H1 (cell line): Measurements from ENCODE around the gene FRMPD4. TPM values are rescaled to one million over a fixed set of nuclear protein-coding genes. Genes with fewer than 3 reads are reported as not detected.

ENCODE experiments used
- CTCF ChIA-PET: fragments of 300-600 bp; sonication (Branson Sonifier 250); formaldehyde crosslinking; loops from one replicate; lab custom pipeline; 2021; ENCODE audit not compliant: partially characterized antibody; lab: Charles Lee
- POLR2A ChIA-PET: fragments of 300-600 bp; sonication (Branson Sonifier 250); formaldehyde crosslinking; loops from one replicate; lab custom pipeline; 2021; ENCODE audit warnings: inconsistent platforms; ENCODE audit not compliant: partially characterized antibody; lab: Charles Lee
- DNase-seq, 2 experiments: peaks; one replicate each; pipeline versions ENCODE4 v3.0.0 to v3.0.0-alpha.2; 2010 to 2022; ENCODE audit warnings: low spot score in 2 of 2, low read depth in 1 of 2, mixed read lengths in 1 of 2
- FAIRE-seq: peaks from 2 replicates; lab custom pipeline; 2011; peaks lifted over from hg19 to GRCh38; lab: Jason Lieb, UNC
- H2AFZ ChIP-seq: 2 replicates; pipeline ENCODE4 v1.8.1; 2012; ENCODE audit warnings: low read length, inconsistent platforms
- H2AK5ac ChIP-seq: 2 replicates; pipeline ENCODE4 v1.6.1; 2013; ENCODE audit warnings: low read depth, low read length
- H2BK120ac ChIP-seq: replicated peaks from 2 replicates; pipeline ENCODE3; 2013; ENCODE audit warnings: low read depth, low read length, inconsistent platforms
- H2BK12ac ChIP-seq: 2 replicates; pipeline ENCODE4 v1.6.1; 2013; ENCODE audit warnings: low read depth, low read length
- H2BK15ac ChIP-seq: 2 replicates; pipeline ENCODE4 v1.6.1; 2013; ENCODE audit warnings: low read length
- H2BK20ac ChIP-seq: 2 replicates; pipeline ENCODE4 v1.6.1; 2013; ENCODE audit warnings: low read length
- H2BK5ac ChIP-seq: 2 replicates; pipeline ENCODE4 v1.6.1; 2013; ENCODE audit warnings: low read depth, low read length
- H3K14ac ChIP-seq: 2 replicates; pipeline ENCODE4 v1.6.1; 2013; ENCODE audit warnings: inconsistent platforms; ENCODE audit not compliant: insufficient read length
- H3K18ac ChIP-seq: 2 replicates; pipeline ENCODE4 v1.6.1; 2013; ENCODE audit warnings: low read length; ENCODE audit errors: extremely low read depth
- H3K23ac ChIP-seq: 2 replicates; pipeline ENCODE4 v1.6.1; 2013; ENCODE audit warnings: inconsistent platforms; ENCODE audit not compliant: insufficient read length
- H3K23me2 ChIP-seq: 2 replicates; pipeline ENCODE4 v1.6.1; 2013; ENCODE audit warnings: low read depth, low read length
- H3K27ac ChIP-seq: 2 replicates; pipeline ENCODE4 v1.6.1; 2011; ENCODE audit warnings: low read depth, low read length, inconsistent platforms
- H3K27me3 ChIP-seq, 4 experiments: replicated peaks in 1 of 4; 1 replicate in 1 of 4; 2 replicates in 3 of 4; pipeline versions ENCODE4 v1.6.1 to v1.8.1; 2011 to 2013; ENCODE audit warnings: low read length in 3 of 4, mild to moderate bottlenecking in 3 of 4, inconsistent platforms in 2 of 4, mixed read lengths in 2 of 4, moderate library complexity in 1 of 4; ENCODE audit not compliant: control insufficient read depth in 3 of 4, insufficient read depth in 3 of 4; ENCODE audit errors: extremely low read depth in 1 of 4
- H3K36me3 ChIP-seq, 4 experiments: 2 replicates each; pipeline versions ENCODE4 v1.6.1 to v1.8.1; 2011 to 2013; ENCODE audit warnings: mild to moderate bottlenecking in 4 of 4, low read length in 3 of 4, moderate library complexity in 2 of 4, control low read depth in 1 of 4, inconsistent platforms in 1 of 4; ENCODE audit not compliant: insufficient read depth in 4 of 4, control insufficient read depth in 2 of 4
- H3K4ac ChIP-seq: replicated peaks from 2 replicates; pipeline ENCODE3; 2013; ENCODE audit warnings: low read length, low read depth, mixed read lengths, inconsistent platforms; ENCODE audit not compliant: insufficient read length
- H3K4me1 ChIP-seq, 4 experiments: replicated peaks in 1 of 4; 1 replicate in 1 of 4; 2 replicates in 3 of 4; pipeline versions ENCODE4 v1.6.1 to v1.8.1; 2011 to 2013; ENCODE audit warnings: low read length in 3 of 4, inconsistent platforms in 2 of 4, mixed read lengths in 1 of 4; ENCODE audit not compliant: insufficient read depth in 4 of 4, control insufficient read depth in 3 of 4
- H3K4me2 ChIP-seq, 2 experiments: 2 replicates each; pipeline versions ENCODE4 v1.6.1 to v1.8.1; 2011 to 2013; ENCODE audit warnings: low read depth in 2 of 2, low read length in 2 of 2, control low read depth in 1 of 2, inconsistent platforms in 1 of 2, mild to moderate bottlenecking in 1 of 2; ENCODE audit not compliant: insufficient read depth in 1 of 2
- H3K4me3 ChIP-seq, 4 experiments: fragments of 200-600, 300-600 bp in 1 of 4; sonication (generic), shearing (Covaris generic), sonication (Bioruptor Twin) in 1 of 4; 2 replicates each; pipeline versions ENCODE4 v1.5.1 to v1.8.1; 2011 to 2016; ENCODE audit warnings: low read length in 4 of 4, low read depth in 3 of 4, control low read depth in 2 of 4, inconsistent platforms in 2 of 4, mild to moderate bottlenecking in 2 of 4, mixed read lengths in 1 of 4, moderate library complexity in 1 of 4; ENCODE audit not compliant: insufficient read depth in 2 of 4; ENCODE audit errors: extremely low read depth in 1 of 4
- H3K56ac ChIP-seq: replicated peaks from 2 replicates; pipeline ENCODE3; 2013; ENCODE audit warnings: low read depth, mild to moderate bottlenecking, mixed read lengths, low read length, inconsistent platforms; ENCODE audit not compliant: insufficient read length
- H3K79me1 ChIP-seq: 2 replicates; pipeline ENCODE4 v1.6.1; 2013; ENCODE audit warnings: low read depth, low read length, control low read depth
- H3K79me2 ChIP-seq, 2 experiments: 2 replicates each; pipeline versions ENCODE4 v1.6.1 to v1.8.1; 2012 to 2013; ENCODE audit warnings: low read length in 2 of 2, mild to moderate bottlenecking in 2 of 2, inconsistent platforms in 1 of 2; ENCODE audit not compliant: insufficient read depth in 2 of 2, control insufficient read depth in 1 of 2
- H3K9ac ChIP-seq, 4 experiments: replicated peaks in 1 of 4; 1 replicate in 1 of 4; 2 replicates in 3 of 4; pipeline versions ENCODE4 v1.6.1 to v1.8.1; 2011 to 2013; ENCODE audit warnings: low read depth in 3 of 4, low read length in 3 of 4, control low read depth in 2 of 4, mild to moderate bottlenecking in 2 of 4, moderate library complexity in 2 of 4, inconsistent platforms in 1 of 4; ENCODE audit errors: extremely low read depth in 1 of 4
- H3K9me3 ChIP-seq, 2 experiments: 2 replicates each; pipeline versions ENCODE4 v1.6.1 to v1.8.1; 2012 to 2013; ENCODE audit warnings: mild to moderate bottlenecking in 2 of 2, moderate library complexity in 2 of 2, control low read depth in 1 of 2, inconsistent platforms in 1 of 2, low read depth in 1 of 2, low read length in 1 of 2, mixed read lengths in 1 of 2; ENCODE audit not compliant: insufficient read depth in 2 of 2
- H4K20me1 ChIP-seq, 2 experiments: replicated peaks in 1 of 2; 2 replicates each; pipeline versions ENCODE3 to v1.8.1; 2011 to 2013; ENCODE audit warnings: inconsistent platforms in 2 of 2, low read length in 2 of 2, mild to moderate bottlenecking in 1 of 2; ENCODE audit not compliant: insufficient read depth in 2 of 2, control insufficient read depth in 1 of 2
- H4K5ac ChIP-seq: 2 replicates; pipeline ENCODE4 v1.6.1; 2013; ENCODE audit warnings: low read length, low read depth, mixed read lengths, inconsistent platforms; ENCODE audit not compliant: insufficient read length
- H4K8ac ChIP-seq: 2 replicates; pipeline ENCODE4 v1.8.0; 2013; ENCODE audit warnings: mild to moderate bottlenecking, moderate library complexity, low read length, inconsistent platforms; ENCODE audit not compliant: insufficient read depth; ENCODE audit errors: extremely low read depth
- H4K91ac ChIP-seq: replicated peaks from 2 replicates; pipeline ENCODE3; 2013; ENCODE audit warnings: low read length, mixed read lengths, inconsistent platforms; ENCODE audit not compliant: insufficient read length
- BACH1 ChIP-seq: IDR thresholded peaks from 2 replicates; pipeline ENCODE4 v1.6.1; 2012; ENCODE audit warnings: low read length, improper control_type of control experiment
- BCL11A ChIP-seq, 2 experiments: IDR thresholded peaks; one replicate each; pipeline ENCODE4 v1.6.1; 2011; ENCODE audit warnings: low read depth in 2 of 2, low read length in 2 of 2, mild to moderate bottlenecking in 2 of 2
- CHD2 ChIP-seq: IDR thresholded peaks from 2 replicates; pipeline ENCODE4 v1.6.1; 2012; ENCODE audit warnings: low read length, improper control_type of control experiment
- EP300 ChIP-seq, 2 experiments: IDR thresholded peaks; 1 replicate in 1 of 2; 2 replicates in 1 of 2; pipeline ENCODE4 v1.6.1; 2011 to 2012; ENCODE audit warnings: low read depth in 2 of 2, low read length in 2 of 2, mild to moderate bottlenecking in 2 of 2, borderline replicate concordance in 1 of 2, inconsistent platforms in 1 of 2, moderate library complexity in 1 of 2
- EZH2 ChIP-seq: fragments of 200-600 bp; sonication (generic); IDR thresholded peaks from 2 replicates; pipeline ENCODE4 v1.7.1; 2012; ENCODE audit warnings: low read depth, mild to moderate bottlenecking, moderate library complexity, low read length, inconsistent platforms; ENCODE audit not compliant: severe bottlenecking
- GTF2F1 ChIP-seq: IDR thresholded peaks from 2 replicates; pipeline ENCODE4 v1.6.1; 2012; ENCODE audit warnings: low read depth, low read length, improper control_type of control experiment, borderline replicate concordance
- JUND ChIP-seq: IDR thresholded peaks from 2 replicates; pipeline ENCODE4 v1.6.1; 2011; ENCODE audit warnings: mild to moderate bottlenecking, improper control_type of control experiment, low read length
- NANOG ChIP-seq: IDR thresholded peaks from 2 replicates; pipeline ENCODE4 v1.6.1; 2011; ENCODE audit warnings: low read length, low read depth, mild to moderate bottlenecking, inconsistent platforms; ENCODE audit not compliant: insufficient read depth, poor library complexity, severe bottlenecking
- NRF1 ChIP-seq: IDR thresholded peaks from 2 replicates; pipeline ENCODE4 v1.6.1; 2011; ENCODE audit warnings: mild to moderate bottlenecking, low read depth, low read length, improper control_type of control experiment
- POLR2A ChIP-seq, 2 experiments: IDR thresholded peaks; 1 replicate in 1 of 2; 2 replicates in 1 of 2; pipeline ENCODE4 v1.6.1; 2011; ENCODE audit warnings: low read depth in 2 of 2, low read length in 2 of 2, mild to moderate bottlenecking in 2 of 2; ENCODE audit errors: control extremely low read depth in 1 of 2
- RBBP5 ChIP-seq: IDR thresholded peaks from 2 replicates; pipeline ENCODE4 v1.7.1; 2012; ENCODE audit warnings: low read depth, mild to moderate bottlenecking, inconsistent platforms, low read length, moderate library complexity, borderline replicate concordance
- SIX5 ChIP-seq: IDR thresholded peaks from 2 replicates; pipeline ENCODE4 v1.6.1; 2011; ENCODE audit warnings: mild to moderate bottlenecking, low read depth, low read length
- TEAD4 ChIP-seq: IDR thresholded peaks from 2 replicates; pipeline ENCODE4 v1.6.1; 2012; ENCODE audit warnings: low read depth, low read length, inconsistent platforms, mixed read lengths
- WGBS, 2 experiments: shearing (Covaris generic) in 1 of 2; methylation state at CpG; one replicate each; pipeline versions ENCODE4 v1.1.6 to v1.1.7; 2013 to 2015; ENCODE audit warnings: low lambda C conversion rate in 2 of 2, mixed read lengths in 2 of 2, inconsistent platforms in 1 of 2, low coverage in 1 of 2, missing lambda C conversion rate in 1 of 2; ENCODE audit not compliant: insufficient replicate concordance in 2 of 2, insufficient coverage in 1 of 2, insufficient read length in 1 of 2; ENCODE audit errors: extremely low coverage in 1 of 2, missing lambda C conversion rate in 1 of 2; 5-methylcytosine and 5-hydroxymethylcytosine counted together
- polyA plus RNA-seq, 7 experiments: library from polyadenylated mRNA; depleted of rRNA in 3 of 7; stranded (reverse) in 5 of 7; unstranded in 2 of 7; fragments of >200 nt in 5 of 7; fragments of 200-250 nt in 2 of 7; gene quantifications; 1 replicate in 5 of 7; 2 replicates in 1 of 7; 4 replicates in 1 of 7; pipeline versions ENCODE4 v1.2.1 to v1.2.3, GENCODE V29; 2011 to 2013; ENCODE audit warnings: missing spikeins in 2 of 7, mixed read lengths in 2 of 7
- total RNA-seq: library from RNA; stranded (reverse); fragmentation: NEBNext Ultra II Directional; extraction: Animal tissue kit (Norgen Biotek cat#: 25700); gene quantifications from 2 replicates; pipeline ENCODE4 v1.2.1, GENCODE V29; 2021
- TF ChIP-seq, protein P1 (sequence below): IDR thresholded peaks from 2 replicates; pipeline ENCODE4 v1.6.1; 2011; ENCODE audit warnings: low read depth, mild to moderate bottlenecking, low read length; ENCODE audit not compliant: insufficient read depth

Gene FRMPD4
- total and polyA plus RNA-seq, 2 of the 8 experiments (the other 6 are each of a cell fraction or from before 2014, with no cell fraction given), result 0.02 to 0.37 TPM

DNA sequence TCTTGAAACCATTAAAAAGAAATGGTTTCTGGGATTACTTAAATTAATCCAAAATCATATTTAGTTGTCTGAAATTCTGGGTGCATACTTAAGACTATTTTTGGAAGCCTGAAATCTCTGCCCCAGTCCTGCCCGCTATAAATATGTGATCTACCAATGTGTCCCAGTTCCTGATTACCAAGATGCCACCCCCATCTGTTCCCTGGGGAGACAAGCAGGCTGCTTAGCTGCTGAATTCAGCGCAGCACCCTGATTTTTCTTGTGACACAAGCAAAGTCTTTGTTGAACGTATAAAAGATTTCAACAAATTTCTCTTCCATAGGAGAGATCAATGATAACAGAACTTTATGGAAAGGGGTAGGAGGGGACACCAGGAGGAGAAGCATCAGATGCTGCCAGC lies 552.4 kb downstream of the FRMPD4 start:
- no peak overlapping the region for H2AFZ ChIP-seq
- H2BK15ac ChIP-seq, result no peak overlapping the region
- H2AK5ac ChIP-seq, result no peak overlapping the region
- no peaks in the 10 kb centered on the region for H3K79me1 ChIP-seq
- H3K4me3 ChIP-seq, result no peak overlapping the region
- DNase-seq, result no peak
- H4K8ac ChIP-seq, result no peak overlapping the region
- H3K9me3 ChIP-seq, result no peaks in the 10 kb centered on the region; a peak in 1 of 4 replicates
- H2BK5ac ChIP-seq, result no peak overlapping the region
- no peak overlapping the region for H3K56ac ChIP-seq
- no peaks in the 10 kb centered on the region for H3K4me1 ChIP-seq
- H3K36me3 ChIP-seq, result no peaks in the 10 kb centered on the region
- no peak overlapping the region for H3K14ac ChIP-seq
- no peaks in the 10 kb centered on the region for H3K79me2 ChIP-seq
- no peak overlapping the region for H3K18ac ChIP-seq
- FAIRE-seq, result no peak
- no peak overlapping the region for H2BK12ac ChIP-seq
- no peaks in the 10 kb centered on the region for H3K27me3 ChIP-seq
- H2BK20ac ChIP-seq, result no peak overlapping the region
- no peak overlapping the region for H2BK120ac ChIP-seq
- WGBS, 2 experiments, result 61% methylated on average over 3 of the region's 3 CpGs; no CpG with 5 or more reads in 1 of the 2 experiments
- H4K20me1 ChIP-seq, result no peaks in the 10 kb centered on the region
- POLR2A ChIA-PET, result no interaction called here
- H3K4ac ChIP-seq, result no peak overlapping the region
- no peak overlapping the region for H4K5ac ChIP-seq
- H3K27ac ChIP-seq, result no peak overlapping the region
- H3K23ac ChIP-seq, result no peak overlapping the region
- no peaks in the 10 kb centered on the region for H3K23me2 ChIP-seq
- H3K9ac ChIP-seq, result no peak overlapping the region
- no peak overlapping the region for H4K91ac ChIP-seq
- CTCF ChIA-PET, result interaction anchor here (2.0 kb wide), 1 partner anchor 11 kb away, joined by 9 read pairs; no protein-coding TSS in a partner anchor
- H3K4me2 ChIP-seq, result no peak overlapping the region
- TF ChIP-seq TEAD4 (no peak), BCL11A (IDR thresholded peaks at IDR 0.05; ENCODE audit: low read depth in 2 of 2, low read length in 2 of 2) (no peak), POLR2A (IDR thresholded peaks at IDR 0.05; ENCODE audit: control extremely low read depth in 1 of 2, low read depth in 2 of 2, low read length in 2 of 2) (no peak), NRF1 (no peak), GTF2F1 (no peak), JUND (no peak), BACH1 (no peak), RBBP5 (no peak), EP300 (IDR thresholded peaks at IDR 0.05; ENCODE audit: borderline replicate concordance in 1 of 2, low read depth in 2 of 2, low read length in 2 of 2) (no peak), SIX5 (no peak), NANOG (no peak), CHD2 (no peak), EZH2 (no peak)
- TF ChIP-seq, protein P1, sequence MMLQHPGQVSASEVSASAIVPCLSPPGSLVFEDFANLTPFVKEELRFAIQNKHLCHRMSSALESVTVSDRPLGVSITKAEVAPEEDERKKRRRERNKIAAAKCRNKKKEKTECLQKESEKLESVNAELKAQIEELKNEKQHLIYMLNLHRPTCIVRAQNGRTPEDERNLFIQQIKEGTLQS, result no peak
